Measurements from ENCODE around the gene GLB1L3.
"Not testable (repeated sequence)": the region's sequence is repeated elsewhere in the genome, so short reads cannot be mapped to it uniquely, and the experiment has no call there.

Gene GLB1L3

DNA sequence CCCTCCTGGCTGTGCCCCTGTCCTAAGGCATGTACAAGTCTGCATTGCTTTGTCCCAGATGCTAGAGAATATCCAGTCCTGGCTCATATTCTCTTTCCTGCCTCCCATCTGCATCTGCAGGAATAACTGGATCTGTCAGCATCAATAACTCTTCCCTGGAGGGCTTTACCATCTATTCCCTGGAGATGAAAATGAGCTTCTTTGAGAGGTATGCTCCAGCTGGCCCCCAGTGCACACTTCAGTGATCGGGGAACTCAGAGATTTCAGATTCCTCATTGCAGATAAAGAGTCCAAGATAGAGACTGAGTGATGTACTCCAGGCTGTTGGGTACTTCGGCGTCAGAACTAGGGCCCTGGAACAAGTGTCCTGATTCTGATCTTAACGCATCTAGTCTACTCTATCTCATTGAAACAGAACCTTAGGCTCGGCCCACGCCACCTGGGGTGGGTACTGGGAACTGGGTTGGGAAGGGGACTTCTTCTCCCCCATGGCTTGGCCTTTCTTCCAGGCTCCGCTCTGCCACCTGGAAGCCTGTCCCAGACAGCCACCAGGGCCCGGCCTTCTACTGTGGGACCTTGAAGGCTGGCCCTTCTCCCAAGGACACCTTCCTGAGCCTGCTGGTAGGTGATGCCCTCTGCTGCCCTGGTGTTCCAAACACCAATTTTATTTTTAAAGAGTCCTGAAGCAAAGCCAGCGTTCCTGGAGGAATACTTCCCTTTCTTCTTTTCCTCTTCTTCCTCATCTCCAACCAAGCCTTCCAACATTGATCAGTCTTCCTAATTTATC, 37.8 kb downstream of the GLB1L3 start:
- no peak for DNase-seq (ENCODE audit: low spot score)

DNA sequence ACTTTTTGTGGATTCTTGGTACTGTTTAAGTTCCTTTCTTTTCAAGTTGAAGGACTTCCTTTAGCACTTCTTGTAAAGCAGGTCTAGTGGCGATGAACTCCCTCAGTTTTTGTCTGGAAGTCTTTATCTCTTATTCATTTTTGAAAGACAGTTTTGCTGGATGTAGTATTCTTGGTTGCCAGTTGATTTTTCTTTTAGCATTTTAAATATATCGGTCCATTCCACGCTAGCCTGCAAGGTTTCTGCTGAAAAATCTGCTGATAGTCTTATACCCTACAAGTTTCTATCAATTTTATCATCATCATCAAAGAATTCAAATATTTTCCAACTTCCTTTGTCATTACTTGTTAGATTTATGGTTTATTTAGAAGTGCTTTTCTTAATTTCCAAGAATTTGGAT, 40.9 kb downstream of the GLB1L3 start:
- DNase-seq (ENCODE audit: low spot score) = no peak

DNA sequence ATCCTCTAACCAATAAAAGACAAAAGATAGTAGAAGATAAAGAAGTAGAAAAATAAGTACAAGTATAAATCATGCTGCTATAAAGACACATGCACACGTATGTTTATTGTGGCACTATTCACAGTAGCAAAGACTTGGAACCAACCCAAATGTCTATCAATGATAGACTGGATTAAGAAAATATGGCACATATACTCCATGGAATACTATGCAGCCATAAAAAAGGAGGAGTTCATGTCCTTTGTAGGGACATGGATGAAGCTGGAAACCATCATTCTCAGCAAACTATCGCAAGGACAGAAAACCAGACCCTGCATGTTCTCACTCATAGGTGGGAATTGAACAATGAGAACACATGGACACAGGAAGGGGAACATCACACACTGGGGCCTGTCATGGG, 45.2 kb downstream of the GLB1L3 start:
- DNase-seq (ENCODE audit: low spot score) = not testable (repeated sequence)

DNA sequence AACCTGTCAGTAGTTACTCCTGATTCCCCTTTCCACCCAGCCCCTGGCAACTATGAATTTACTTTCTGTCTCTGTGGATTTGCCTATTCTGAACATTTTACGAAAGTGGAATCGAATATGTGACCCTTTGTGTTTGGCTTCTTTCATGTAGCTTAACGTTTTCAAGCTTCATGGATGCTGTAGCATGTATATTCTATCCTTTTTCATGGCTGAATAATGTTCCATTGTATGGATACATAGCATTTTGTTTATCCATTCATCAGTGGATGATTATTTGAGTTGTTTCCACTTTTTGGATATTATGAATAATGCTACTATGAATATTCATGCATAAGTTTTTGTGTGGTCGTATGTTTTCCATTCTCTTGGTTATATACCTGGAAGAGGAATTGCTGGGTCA, 46.4 kb downstream of the GLB1L3 start:
- no peak for DNase-seq (ENCODE audit: low spot score)

DNA sequence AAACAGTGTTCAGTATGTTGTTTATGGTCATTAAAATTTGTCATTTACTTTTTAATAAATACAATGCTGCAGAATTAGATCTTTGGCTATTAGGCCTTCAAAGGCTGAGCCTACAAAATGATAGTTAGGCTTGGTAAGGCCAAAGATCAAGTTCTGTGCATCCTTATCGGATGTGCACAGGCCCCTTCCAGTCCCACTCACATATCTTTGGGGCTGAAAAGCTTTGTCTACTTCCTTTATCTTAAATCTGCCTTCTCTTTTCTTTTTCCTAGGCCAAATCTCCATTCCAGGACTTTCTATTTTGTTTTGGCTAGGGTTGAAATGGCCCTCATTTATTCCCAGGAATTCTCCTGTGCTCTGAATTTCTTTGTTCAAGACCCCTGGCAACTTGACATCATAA, 52.3 kb downstream of the GLB1L3 start:
- DNase-seq (ENCODE audit: low spot score) = no peak

DNA sequence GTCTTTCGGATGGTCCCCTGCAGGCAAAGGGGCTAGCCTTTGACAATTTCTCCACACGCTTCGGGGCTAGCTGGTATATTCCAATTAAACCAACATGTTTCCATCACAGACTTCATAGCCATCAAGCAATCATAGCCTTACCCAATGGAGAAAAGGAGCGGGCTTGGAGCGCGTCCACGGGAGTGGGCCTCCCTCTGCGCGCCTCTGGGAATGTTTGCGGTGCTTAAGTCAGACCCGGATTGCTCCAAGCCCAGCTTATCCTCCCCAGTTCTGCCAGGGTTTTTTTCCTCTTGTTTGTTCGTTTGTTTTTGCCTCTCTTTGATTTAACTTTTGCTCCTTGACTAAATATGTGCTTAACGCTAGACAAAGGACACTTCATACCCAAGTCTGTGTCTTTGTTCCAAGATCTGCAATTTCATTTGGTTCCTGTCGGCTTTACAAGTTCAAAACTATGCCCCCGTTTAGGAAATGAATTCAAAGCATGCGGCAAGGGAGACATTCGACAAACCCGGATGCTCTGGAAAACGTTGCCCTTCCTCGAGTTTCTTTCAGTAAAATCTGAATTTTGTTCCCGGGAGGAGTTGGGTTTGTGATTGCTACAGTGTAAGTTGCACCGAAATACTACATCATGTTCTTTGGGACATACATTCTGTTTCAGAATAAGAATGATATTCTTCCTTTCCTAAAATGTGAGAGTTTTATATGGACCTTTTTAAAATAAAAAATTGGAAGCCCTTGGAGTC, 54.6 kb downstream of the GLB1L3 start:
- no peak for DNase-seq (ENCODE audit: low spot score)

DNA sequence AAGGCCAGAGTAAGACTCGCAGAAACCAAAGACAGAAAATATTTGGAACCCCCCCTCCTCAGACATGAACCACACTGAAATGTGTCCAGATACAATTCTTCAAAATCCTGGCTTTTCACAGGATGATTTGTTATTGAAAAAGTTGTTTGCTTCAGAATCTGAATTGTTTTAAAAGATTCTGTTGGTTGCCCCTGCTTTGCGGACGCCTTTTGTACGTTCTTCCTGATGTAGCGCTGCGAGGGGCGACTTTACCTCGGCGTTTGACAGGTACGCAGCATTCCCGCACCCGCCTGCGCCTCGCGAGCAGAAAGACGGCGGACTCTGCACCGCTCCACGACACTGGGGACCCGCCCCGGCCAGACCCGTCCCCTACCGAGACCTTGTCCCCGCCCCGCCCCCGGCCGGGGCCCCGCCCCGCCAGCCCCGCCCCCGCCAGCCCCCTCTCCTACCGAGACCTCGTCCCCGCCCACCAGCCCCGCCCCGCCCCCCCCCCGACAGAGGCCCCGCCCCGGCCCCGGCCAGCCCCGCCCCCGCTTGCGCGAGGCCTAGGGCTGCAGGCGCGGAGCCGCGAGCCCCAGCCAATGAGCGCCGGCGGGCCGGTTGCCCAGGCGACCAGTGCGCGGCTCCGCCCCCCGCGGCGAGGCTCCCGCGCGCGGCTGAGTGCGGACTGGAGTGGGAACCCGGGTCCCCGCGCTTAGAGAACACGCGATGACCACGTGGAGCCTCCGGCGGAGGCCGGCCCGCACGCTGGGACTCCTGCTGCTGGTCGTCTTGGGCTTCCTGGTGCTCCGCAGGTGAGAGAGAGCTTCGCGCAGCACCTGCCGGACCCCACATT, 55.4 kb downstream of the GLB1L3 start, which contains the start of gene GLB1L2:
TSS of gene GLB1L2 (plus strand) at position 635 of the 835 bp plus-strand sequence. CDS start at position 709, 74 bp downstream.
- peak; percentile 59 for DNase-seq (ENCODE audit: low spot score)

DNA sequence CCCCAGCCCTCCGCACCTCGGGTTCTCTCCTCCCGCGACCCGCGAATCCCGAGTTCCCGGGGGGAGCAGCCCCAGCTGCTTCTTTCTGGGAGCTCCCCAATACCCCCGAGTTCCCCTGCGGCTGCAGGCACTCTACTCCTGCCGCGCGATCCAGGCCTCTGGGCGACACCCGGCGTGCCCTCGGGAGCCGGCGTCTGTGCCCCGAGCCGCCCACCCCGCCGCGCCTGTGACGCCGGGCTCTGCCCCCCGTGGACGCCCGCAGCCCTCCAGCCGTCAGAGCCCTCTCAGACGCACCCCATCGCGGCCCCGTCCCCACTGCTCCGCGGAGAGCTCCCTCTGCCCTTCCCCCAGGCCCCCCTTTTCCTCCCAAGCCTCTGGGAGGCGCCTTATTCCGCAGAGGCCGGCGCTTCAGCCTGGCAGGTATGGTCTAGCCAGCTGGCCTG, 56.0 kb downstream of the GLB1L3 start:
- DNase-seq (ENCODE audit: low spot score) = no peak

DNA sequence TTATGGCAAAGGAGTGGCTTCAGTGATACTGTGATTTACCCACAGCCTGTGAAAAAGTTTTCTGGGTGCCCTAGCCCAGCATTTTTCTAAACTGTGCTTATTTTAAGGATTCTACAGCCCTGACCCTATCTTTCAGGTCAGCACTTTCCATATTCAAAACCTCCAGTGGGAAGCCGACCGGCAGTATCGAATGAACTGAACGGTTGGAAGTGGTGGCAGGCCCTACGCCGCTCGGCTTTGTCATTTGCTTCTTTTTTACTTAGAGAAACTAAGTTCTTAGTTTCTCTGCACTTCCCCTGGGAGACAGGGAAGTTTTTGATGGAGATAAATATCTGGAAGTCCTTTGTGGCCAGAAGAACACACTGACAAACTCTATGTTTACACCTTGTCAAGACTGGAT, 56.6 kb downstream of the GLB1L3 start:
- DNase-seq (ENCODE audit: low spot score) = no peak

DNA sequence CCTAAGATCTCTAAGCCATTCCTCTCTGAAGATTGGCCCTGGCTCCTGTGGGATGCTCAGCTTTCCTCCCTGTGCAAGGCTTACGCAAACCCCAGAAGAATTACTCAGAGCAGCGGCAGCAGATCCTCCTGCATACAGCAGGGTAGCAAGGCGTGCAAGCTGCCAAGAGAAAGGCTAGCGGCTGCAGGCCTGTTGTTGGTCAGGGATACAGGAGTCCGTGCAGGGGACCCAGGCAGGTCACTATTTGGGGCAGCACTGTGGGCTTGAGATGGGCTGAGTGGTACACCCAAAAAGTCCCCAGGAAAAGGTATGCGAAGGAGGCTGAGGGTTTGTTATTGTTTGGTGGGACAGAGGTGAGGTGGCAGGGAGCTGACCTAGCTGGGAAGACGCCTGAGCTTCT, 57.1 kb downstream of the GLB1L3 start:
- DNase-seq (ENCODE audit: low spot score) = no peak

DNA sequence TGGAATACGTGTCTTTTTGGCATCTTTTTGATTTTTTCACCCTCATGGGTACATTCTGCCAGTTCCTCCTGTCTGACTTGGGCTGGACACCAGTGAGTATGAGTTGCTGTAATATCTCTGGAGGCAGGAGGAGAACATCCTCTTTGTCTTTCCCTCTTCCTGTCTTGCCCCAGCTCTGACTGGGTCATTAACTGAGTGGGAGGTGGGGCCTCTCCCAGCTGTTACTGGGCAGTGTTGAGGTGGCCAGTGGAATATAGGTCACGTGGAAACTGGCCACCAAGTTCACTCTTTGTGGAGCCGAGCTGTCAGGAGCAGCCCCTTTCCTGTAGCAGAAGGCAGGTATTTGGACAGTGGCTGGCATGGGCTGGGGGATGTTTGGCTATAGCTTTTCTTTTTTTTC, 57.8 kb downstream of the GLB1L3 start:
- no peak for DNase-seq (ENCODE audit: low spot score)

DNA sequence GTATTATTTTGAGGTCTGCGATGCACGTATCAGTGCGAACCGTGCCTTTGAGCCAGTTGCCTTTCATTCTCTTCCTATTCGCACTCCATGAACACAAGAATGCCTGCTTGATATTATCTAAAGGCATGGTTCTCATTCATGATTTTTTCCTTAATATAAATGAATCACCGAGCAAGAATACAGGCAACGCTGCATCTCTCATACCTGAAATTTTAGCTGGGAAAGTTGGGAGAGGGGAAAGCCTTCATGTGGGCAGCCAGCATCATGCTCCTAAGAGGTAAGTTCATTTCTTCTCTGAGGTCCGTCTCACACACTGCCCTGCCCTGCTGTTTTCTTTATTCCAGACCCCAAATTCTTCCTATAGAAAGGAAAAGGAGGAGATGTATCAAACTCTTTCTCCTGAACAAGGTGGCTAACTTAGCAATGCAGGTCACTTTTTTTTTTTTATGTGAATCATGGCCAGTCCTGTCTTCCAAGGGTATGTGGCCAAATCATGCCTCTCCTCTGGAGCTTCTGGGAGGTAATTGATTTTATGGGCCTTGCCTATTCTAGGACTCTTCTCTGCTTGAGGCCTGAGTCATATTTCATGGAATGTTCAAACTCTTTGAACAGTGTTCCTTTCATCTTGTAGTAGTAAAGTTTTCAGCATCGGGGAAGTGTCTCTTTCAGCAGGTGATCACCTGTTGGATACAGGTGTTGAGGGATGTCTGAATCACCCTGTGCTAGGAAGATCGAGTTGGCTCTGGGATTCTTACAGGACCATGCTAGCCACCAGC, 58.8 kb downstream of the GLB1L3 start:
- no peak for DNase-seq (ENCODE audit: low spot score)

DNA sequence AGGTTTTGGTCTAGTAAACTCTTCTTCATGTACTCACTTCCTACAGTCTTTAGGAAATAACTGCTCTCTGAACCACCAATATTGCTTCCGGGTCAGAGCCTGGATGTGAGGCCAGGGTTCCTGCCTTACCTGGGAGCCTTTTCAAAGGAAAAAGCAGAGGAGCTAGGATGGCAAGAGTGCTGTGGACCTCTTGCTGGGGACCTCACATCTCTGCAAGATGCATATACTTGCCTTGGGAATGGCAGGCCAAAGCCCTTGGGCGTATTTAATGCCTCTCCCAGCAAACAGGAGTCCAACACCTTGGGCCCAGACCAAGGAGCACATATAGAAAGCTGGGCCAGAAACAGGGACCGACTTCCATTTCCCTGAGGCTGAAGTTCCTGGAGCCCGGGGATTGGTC, 60.9 kb downstream of the GLB1L3 start:
- no peak for DNase-seq (ENCODE audit: low spot score)

DNA sequence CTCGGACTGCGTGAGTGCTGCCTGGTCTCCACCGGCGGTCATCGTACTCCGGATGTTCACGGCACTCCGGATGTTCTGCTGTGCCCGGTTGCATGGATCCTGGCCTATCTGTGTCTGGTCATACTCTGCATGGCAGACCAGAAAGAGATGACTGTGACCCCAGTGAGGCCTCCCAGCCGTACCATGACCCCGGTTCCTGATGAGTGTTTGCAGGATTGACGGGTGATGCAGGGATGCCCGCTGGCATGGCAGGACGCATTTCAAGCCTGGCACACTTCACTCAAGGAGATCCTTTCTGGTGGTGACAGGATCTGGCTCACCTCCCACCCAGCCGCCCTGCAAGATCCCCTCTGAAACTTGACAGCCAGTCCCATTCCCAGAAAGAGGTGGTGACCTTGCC, 61.9 kb downstream of the GLB1L3 start:
- no peak for DNase-seq (ENCODE audit: low spot score)

DNA sequence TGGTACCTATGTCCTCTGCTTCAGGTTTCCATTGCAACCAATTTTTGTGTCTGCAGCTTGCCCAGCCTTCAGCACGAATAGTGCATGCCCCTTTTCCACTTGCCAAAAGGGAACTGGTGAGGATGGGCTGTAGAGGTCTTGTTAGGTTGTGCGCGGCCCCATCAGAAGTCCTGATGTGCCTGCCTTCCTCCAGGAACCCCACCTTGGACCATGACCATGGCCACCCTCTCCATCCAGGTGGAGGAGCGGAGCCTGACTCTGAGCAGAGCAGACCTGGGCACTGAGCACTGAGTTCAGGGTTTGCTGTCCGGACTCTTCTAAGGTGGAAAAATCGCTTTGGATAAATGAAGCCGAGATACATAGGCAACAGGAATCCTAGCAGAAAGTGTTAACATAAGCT, 62.5 kb downstream of the GLB1L3 start:
- no peak for DNase-seq (ENCODE audit: low spot score)

DNA sequence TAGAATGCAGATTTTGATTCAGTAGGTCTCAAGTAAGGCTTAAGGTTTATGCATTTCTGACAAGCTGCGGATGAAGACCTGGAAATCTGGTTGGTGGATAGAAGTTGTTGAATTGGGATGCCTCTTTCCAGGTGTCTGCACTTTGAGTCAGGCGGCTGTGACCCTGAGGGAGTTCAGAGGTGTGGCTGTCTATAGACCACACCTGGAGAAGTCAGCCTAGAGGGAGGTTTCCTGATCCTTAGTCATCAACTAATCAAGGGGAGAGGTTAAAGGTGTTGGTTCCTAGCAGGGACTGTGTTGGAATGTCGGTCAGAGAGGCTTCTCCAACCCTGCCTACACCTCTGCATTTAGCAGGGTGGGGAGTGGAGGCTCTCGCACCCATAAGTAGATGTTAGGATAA, 63.6 kb downstream of the GLB1L3 start:
- DNase-seq (ENCODE audit: low spot score) = no peak

DNA sequence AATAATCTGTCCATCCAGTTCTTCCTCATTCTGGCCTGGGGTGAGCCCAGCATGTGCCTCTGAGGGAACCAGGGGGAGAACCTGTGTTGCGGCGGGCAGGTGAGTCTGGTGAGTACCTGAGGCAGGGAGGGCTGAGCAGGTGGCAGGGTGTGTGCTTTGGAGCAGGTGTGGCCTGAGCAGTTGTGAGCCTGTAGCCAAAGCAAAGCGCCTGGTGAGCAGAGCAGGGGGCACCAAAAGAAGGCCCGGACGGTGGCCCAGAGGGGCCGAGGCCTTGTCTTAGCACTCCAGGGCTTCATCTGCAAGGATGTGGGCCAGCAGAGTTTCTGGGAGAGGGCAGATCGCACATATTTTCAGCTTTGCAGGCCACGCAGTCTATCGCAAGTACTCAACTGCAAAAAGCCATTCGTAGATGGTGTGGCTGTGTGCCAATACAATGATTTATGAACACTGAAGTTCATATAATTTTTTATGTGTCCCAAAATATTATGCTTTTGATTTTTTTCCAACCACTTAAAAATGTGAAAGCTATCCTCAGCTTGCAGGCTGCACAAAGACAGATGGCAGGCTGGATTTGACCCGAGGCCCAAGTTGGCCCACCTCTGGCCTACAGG, 64.3 kb downstream of the GLB1L3 start:
- no peak for DNase-seq (ENCODE audit: low spot score)

DNA sequence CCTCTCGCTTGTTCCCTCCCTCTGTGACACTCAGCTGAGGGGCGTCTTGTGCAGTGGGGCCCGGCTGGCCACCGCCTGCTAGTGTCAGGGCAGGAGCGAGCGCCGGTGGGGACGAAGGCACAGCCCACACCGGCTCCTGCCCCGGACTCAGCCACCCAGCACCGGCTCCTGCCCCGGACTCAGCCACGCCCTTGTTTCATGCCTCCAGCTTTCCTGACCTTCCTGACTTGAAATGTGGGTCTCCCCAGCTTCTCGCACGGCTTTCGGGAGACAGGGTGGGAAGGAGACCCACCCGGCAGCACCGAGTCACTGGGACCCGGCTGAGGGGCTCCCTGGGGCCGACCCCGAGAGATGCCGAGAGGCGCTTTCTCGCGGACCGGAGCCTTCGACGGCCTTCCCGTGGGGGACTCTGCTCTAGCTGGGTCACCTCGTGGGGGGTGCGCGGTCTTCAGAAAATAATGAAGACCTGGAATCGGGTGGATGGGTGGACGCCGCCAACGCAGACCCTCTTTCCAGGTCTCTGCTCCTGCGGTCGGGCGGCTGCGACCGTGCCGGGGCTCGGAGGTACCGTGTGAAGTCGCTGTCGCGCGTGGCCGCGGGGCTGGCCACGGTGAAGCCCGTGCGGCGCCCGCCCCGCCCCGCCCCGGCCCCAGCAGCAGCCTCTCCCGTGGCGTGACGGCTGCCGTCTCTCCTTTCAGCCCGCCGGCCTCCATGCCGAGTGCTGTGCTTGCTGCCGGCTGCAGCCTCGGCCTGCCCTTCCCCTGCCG, 65.8 kb downstream of the GLB1L3 start:
- no peak for DNase-seq (ENCODE audit: low spot score)

DNA sequence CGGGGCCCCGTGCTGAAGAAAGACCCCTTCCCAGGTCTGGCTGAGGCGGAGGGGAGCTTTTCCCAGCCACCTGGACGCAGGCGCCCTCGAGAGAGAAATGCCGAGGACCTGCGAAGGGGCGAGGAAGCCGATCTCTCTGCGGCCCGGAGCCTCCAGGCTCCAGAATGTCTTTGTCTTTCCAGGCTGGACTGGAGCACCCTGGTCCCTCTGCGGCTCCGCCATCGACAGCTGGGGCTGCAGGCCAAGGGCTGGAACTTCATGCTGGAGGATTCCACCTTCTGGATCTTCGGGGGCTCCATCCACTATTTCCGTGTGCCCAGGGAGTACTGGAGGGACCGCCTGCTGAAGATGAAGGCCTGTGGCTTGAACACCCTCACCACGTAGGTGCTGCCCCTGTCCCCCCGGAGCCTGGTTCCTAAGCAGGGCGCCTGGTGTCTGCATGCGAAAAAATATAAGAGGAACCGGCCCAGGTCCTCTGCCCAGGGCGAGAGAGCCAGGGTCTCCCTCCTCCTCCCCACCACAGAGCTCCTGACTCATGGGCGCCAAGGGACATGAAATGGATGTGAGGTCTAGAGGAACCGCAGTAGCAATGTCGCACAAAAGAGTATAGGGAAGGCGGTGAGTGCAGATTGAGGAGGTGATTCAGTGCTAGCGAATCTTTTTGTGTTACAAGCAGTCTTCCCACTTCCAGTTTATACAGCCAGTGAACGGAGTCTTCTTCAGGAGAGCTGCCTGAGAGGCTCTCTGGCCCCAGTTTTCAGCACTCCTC, 66.6 kb downstream of the GLB1L3 start:
- DNase-seq (ENCODE audit: low spot score) = no peak

DNA sequence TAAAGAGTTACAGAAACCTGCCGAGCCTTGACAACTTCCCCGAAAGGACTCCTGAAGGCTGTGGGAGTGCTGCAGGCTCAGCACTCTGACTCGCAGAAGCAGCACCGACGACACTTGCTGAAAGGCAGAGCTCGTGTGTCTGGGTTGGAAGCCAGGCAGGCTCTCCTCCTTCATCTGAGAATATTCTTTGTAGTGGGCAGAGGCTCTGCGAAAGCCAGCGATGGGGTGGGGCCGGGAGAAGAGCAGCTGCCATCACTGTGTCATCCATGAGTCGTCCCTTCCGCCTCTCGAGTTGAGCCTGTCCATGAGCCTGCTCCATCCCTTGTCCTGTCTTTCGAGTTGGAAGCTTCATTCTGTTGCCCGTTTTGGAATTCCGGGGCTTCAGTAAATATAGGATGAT, 67.5 kb downstream of the GLB1L3 start:
- no peak for DNase-seq (ENCODE audit: low spot score)

Measured in hematopoietic multipotent progenitor cell treated with erythropoietin and hydrocortisone succinate and interleukin-3 and kit ligand, for 17 days (in vitro differentiated cells).